Activated CD4-positive, CD25-positive, alpha-beta regulatory T cell treated with anti-CD3 and anti-CD28 coated beads, Interleukin-2, amount 50 U/mL, for 24 hours (primary cell): Measurements from ENCODE around the gene TECR.

Experiments
- ATAC-seq, 2 donors: fragments of 150-1000 bp; cut with Tn5 transposase; one replicate each; pipeline ENCODE4 v1.10.0; 2021; ENCODE audit warnings: mild to moderate bottlenecking in 1 of 2, moderate library complexity in 1 of 2

TECR gene

GRCh38 chr19:14510311-14511228 lies 18.8 kb upstream of the TECR start:
- no peak for ATAC-seq

- ATAC-seq = no peak
Measured at GRCh38 chr19:14511229-14511593, 18.2 kb upstream of the TECR start.

- no peak for ATAC-seq
Measured at GRCh38 chr19:14512406-14512961, 16.9 kb upstream of the TECR start.

DNA sequence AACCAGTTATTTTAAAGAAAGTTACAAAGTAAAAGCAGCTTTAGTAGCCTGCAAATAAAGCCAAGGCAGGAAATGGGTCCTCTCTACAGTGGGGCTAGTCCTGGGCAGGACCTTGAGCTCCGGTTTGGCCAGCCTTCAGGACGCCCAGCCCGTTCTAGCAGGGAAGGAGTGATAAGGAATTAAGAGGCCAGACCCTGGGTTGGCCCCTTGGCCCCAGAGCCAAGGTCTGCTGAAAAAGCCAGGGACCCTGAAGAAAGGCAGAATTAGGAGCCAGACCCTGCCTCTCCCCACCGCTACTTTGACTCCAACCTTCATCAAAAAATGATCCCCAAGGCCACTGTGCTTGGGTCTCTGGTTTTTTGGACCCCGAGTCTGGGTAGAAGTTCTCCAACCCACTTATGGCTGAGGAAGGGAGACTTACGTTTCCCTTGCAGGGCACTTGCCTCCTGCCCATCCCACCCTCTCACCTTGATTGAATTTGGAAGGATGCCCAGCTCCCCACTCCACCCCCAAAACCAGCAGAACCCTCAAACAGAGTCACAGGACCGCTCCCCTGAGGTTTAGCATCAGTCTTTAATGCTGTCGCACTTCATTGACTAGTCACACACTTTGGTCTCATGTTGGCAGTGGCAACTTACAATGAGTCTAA lies 15.1 kb upstream of the TECR start:
- ATAC-seq = no peak

- no peak for ATAC-seq
Measured at GRCh38 chr19:14515501-14516047, 13.8 kb upstream of the TECR start.

GRCh38 chr19:14516048-14516534 lies 13.3 kb upstream of the TECR start:
- ATAC-seq = no peak

DNA sequence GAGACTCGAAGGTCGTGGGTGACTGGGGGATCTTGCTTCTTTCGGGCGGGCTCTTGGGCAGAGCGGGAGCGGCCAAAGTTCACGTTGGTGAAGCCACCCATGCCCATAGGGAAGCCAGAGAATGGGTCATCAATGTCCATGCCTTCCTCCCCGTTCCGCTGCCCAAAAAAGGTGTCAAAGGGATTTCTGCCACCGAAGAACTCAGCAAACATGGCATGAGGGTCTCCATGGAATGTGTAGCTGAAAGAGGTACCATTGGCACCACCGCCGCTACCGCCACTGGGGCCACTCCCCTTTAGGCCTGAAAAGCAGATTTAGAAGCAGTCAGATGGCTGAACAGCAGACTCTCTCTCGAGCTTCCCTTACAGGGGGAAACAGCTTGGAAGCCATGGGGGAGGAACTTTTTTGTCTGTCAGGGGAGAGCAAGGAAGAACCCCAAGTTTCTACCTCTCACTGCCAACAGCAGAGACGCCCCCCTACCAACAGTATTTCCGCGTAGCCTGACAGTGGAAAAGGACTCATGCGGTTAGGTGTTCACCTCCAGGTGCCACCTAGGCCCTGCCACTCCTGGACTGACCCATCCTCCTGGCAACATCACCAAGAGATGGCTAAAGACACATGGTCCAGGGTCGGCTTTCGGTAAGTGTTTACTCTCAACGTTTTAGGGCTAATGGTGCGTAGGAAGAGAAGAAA lies 12.5 kb upstream of the TECR start:
- ATAC-seq = no peak

DNA sequence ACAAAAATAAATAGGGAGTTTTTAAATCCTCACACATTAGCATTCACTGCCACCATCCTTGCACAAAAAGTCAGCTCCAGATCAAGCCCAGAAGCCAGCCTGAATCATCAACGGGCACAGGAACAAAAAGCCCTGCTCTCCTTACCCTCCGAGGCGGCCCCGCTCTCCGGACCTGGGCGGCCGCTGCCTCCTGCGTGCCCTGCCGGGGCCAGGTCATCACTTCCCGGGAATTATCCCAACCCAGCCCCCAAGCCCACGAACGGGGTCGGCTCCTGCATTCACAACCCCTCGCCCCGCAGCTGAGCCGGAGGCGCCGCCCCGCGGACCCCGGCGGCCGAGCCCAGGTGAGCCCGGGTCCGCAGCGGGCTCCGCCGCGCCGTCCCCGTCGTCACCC lies 12.0 kb upstream of the TECR start:
- ATAC-seq = no peak

DNA sequence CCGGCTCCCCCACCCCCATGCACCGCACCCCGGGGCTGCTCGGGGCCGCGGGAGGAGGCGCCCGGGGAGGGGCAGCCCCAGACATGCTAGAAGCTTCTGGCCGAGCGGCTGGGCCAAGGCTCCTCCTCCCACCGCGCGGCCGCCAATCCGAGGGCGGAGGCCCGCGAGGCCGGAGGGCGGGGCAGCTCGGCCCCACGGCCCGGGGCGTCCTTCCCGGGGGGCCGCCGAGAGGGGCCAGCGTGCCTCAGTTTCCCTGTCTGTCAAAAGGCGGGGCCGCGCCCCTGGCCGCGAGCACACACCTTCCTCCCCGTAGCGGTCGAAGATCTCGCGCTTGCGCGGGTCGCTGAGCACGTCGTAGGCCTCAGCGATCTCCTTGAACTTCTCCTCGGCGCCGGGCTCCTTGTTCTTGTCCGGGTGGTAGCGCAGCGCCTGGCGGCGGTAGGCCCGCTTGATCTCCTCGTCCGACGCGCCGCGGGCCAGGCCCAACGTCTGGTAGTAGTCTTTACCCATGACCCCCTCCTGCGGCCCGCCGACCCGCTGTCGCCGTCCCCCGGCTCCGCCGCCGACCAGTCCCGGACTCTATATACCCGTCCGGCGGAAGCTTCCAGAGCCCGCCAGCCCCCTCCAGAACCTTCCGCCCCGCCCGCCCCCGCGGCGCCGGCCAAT lies 11.4 kb upstream of the TECR start, which contains the start of gene DNAJB1:
Gene DNAJB1 (minus strand): TSS at position 558 of the 666 bp plus-strand sequence. CDS start 48 bp downstream, at position 510.
- ATAC-seq = peak; percentile 60 to 65

DNA sequence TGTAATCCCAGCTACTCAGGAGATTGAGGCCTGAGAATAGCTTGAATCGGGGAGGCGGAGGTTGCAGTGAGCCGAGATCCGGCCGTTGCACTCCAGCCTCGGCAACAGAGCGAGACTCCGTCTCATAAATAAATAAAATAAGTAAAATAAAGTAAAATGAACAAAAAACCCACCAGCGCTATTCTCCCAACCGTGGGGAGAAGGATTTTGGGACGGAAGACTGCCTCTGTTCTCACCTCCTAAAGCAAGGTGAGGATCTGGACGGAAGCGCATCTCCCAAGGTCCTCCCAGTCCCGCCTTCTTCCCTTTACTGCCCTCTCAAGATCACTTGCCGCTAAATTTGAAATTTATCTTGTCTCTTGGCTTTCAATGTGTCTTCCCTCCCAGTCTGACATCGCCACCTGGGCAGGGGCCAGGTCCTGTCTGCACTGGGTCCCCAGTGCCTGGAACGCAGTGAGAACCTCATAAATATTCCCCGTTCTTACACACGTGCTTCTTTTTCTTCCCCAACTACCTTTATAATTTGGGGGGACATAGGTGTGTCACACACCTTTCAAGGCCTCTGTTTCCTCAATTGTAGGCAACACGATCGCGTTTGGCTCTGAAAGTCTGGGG lies 10.0 kb upstream of the TECR start:
- ATAC-seq = no peak

- peak; percentile 4 to 14 for ATAC-seq
Measured at GRCh38 chr19:14519860-14520407, 9.5 kb upstream of the TECR start.

DNA sequence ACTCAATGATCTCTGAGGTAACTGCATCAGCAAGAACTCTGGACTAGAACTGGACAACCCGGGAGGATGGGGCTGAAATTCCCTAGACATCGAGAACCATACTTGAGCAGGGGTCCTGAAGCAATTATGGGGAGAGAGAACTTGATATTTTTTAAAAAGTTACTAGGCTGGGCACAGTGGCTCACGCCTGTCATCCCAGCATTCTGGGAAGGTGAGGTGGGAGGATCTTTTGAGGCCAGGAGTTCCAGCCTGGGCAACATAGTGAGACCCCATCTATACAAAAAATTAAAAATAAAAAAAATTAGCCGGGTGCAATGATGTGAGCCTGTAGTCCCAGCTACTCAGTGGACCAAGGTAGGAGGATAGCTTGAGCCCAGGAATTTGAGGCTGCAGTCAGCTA lies 8.9 kb upstream of the TECR start:
- ATAC-seq = no peak

- no peak for ATAC-seq
Measured at GRCh38 chr19:14525729-14526128, 3.7 kb upstream of the TECR start.

DNA sequence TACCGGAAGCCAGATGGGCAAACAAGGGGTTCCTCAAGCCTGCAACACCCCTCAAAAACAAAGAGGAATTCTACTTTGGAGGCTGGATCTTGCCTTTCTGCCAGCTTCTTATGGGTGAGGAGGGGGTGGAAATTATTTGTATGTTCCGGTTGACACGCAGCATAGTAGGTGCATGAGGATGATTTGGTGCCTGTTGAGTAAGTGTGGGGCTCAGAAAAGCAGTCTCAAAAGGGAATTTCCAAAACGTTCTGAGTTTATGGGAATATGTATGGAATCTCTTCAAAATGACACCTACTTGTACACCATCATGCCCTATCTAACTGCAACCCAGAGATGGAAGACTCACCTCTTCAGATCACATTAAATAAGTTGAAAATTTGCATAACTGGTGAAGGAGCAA lies 3.0 kb upstream of the TECR start:
- ATAC-seq = no peak

DNA sequence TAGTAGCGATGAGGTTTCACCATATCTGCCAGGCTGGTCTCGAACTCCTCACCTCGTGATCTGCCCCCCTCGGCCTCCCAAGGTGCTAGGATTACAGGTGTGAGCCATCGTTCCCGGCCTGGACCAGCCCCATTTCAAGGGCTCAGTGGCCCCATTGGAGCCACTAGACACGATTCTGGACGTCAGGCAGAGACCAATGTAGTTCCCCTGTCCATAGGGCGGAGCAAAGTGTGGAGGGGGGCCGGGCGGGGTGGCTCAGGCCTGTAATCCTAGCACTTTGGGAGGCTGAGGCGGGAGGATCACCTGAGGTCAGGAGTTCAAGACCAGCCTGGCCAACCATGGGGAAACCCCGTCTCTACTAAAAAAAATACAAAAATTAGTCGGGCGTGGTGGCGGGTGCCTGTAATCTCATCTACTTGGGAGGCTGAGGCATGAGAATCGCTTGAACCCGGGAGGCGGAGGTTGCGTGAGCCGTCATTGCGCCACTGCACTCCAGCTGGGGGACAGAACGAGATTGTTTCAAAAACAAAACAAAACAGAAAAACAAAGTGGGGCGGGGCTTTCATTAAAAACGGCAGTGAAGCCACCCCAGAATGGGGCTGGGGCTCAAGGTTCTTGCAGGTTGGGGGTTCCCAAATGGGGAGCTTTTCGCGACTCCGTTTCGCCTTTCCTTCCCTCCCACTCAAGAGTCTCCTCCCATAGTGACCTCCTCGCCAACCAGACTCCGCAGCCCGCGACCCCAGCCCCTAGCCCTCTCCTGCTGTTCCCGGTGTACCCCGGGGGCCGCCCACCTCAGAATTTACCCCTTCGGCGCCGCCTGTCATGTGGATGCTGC lies 758 bp upstream of the TECR start:
- no peak for ATAC-seq

DNA sequence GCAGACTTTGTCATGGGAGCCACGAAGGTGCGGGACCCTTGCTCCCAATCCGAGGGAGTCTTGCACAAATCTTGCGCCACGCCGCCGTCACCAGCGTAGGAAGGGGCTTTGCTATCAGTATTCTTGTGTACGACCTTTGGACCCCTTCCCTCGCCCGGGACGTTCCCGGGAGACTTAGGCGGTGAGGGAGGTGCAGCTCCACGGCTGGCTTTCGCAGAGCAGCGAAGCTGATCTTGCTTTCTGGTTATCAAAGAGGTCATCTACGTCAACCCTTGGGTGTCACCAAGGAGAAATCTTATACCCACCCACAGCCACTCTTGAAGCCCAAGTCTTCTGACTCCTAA lies 583 bp downstream of the TECR start:
- ATAC-seq = no peak

GRCh38 chr19:14530506-14530905 lies 1.1 kb downstream of the TECR start:
- ATAC-seq = no peak

- ATAC-seq = no peak
Measured at GRCh38 chr19:14533450-14533849, 4.1 kb downstream of the TECR start.

- no peak for ATAC-seq
Measured at GRCh38 chr19:14536926-14537692, 7.7 kb downstream of the TECR start.
